ENCODE measurements around the gene SHISAL2A.

GRCh38 chr1:52676249-52676903 lies 43.4 kb downstream of the SHISAL2A start:
- TF ChIP-seq SPI1 (IDR thresholded peaks at IDR 0.05; ENCODE audit: low read depth, low read length), result no peak
- no peak for TF ChIP-seq POLR2AphosphoS5 (IDR thresholded peaks at IDR 0.05; ENCODE audit: low read depth, low read length)
- no peak for TF ChIP-seq TAF1 (IDR thresholded peaks at IDR 0.05; ENCODE audit: low read depth, low read length)
- no peak for TF ChIP-seq POLR2A (IDR thresholded peaks at IDR 0.05; ENCODE audit: low read depth, low read length)
- no peak for TF ChIP-seq PAX5 (IDR thresholded peaks at IDR 0.05; ENCODE audit: insufficient read depth, low read length, severe bottlenecking)

Measured in GM12891 (cell line).